ENCODE measurements around the gene BRICD5. TPM values are rescaled to one million over a fixed set of nuclear protein-coding genes. Genes with fewer than 3 reads are reported as not detected.
"Not testable (repeated sequence)": the region's sequence is repeated elsewhere in the genome, so short reads cannot be mapped to it uniquely, and the experiment has no call there.

BRICD5 gene
- total RNA-seq, 1 donor from 2014 or later = 5.2 TPM

GRCh38 chr16:2242598-2242997, 31.9 kb upstream of the BRICD5 start:
- TF ChIP-seq EZH2 (IDR thresholded peaks at IDR 0.05) (no peak), CTCF (IDR thresholded peaks at IDR 0.05) (no peak), EZH2phosphoT487 (IDR thresholded peaks at IDR 0.05) (no peak)
- no peaks in the 10 kb centered on the region for H3K4me1 Mint-ChIP-seq
- H3K4me2 ChIP-seq = no peak overlapping the region
- peaks cover 10% of the 10 kb centered on the region for H3K27me3 ChIP-seq
- peaks cover 8% of the 10 kb centered on the region for H3K27me3 Mint-ChIP-seq (ENCODE audit: insufficient read depth, low read depth)
- peaks cover 10% of the 10 kb centered on the region for H3K4me1 ChIP-seq
- DNase-seq (ENCODE audit: low spot score) = no peak
- no peak overlapping the region for H3K27ac ChIP-seq
- H3K27ac Mint-ChIP-seq = no peak overlapping the region
- no peak overlapping the region for H3K4me3 Mint-ChIP-seq
- H3K4me3 ChIP-seq = no peak overlapping the region
- H3K36me3 ChIP-seq = no peaks in the 10 kb centered on the region
- peaks cover 7% of the 10 kb centered on the region for H3K79me2 ChIP-seq (ENCODE audit: low read depth)
- H4K20me1 ChIP-seq (ENCODE audit: low read depth) = peaks cover 27% of the 10 kb centered on the region
- no peaks in the 10 kb centered on the region for H3K9me3 Mint-ChIP-seq
- H3K9me3 ChIP-seq (ENCODE audit: low read depth) = no peaks in the 10 kb centered on the region
- H3F3A ChIP-seq (ENCODE audit: low read depth) = peaks cover 21% of the 10 kb centered on the region
- H3K9ac ChIP-seq = no peak overlapping the region
- no peak overlapping the region for H2AFZ ChIP-seq (replicated peaks)
- H3K36me3 Mint-ChIP-seq = peaks cover 9% of the 10 kb centered on the region

DNA sequence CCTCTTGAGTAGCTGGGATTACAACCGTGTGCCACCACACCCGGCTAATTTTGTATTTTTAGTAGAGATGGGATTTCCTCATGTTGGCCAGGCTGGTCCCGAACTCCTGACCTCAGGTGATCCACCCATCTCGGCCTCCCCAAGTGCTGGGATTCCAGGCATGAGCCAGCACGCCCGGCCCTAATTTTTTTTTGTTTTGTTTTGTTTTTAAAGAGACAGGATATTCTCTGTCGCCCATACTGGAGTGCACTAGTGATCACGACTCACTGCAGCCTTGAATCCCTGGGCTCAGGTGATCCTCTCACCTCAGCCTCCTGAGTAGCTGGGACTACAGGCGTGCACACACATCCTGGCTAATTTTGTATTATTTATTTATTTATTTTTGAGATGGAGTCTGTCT, 29.7 kb upstream of the BRICD5 start:
- not testable (repeated sequence) for H3K4me1 Mint-ChIP-seq; H3K27ac ChIP-seq; H3K4me3 ChIP-seq; H3K27ac Mint-ChIP-seq; H3K9ac ChIP-seq; DNase-seq (ENCODE audit: low spot score); H3K4me2 ChIP-seq; H2AFZ ChIP-seq (replicated peaks); H3K9me3 Mint-ChIP-seq; H3K9me3 ChIP-seq (ENCODE audit: low read depth); H3K4me3 Mint-ChIP-seq; H3K36me3 Mint-ChIP-seq; H3K79me2 ChIP-seq (ENCODE audit: low read depth); H3K36me3 ChIP-seq
- peaks cover 41% of the 10 kb centered on the region for H3F3A ChIP-seq (ENCODE audit: low read depth)
- peaks cover 50% of the 10 kb centered on the region for H4K20me1 ChIP-seq (ENCODE audit: low read depth)
- H3K27me3 Mint-ChIP-seq (ENCODE audit: insufficient read depth, low read depth) = peaks cover 11% of the 10 kb centered on the region
- peaks cover 26% of the 10 kb centered on the region for H3K4me1 ChIP-seq
- H3K27me3 ChIP-seq = peaks cover 31% of the 10 kb centered on the region

- no peaks in the 10 kb centered on the region for H3K9me3 ChIP-seq (ENCODE audit: low read depth)
- no peaks in the 10 kb centered on the region for H3K9me3 Mint-ChIP-seq
- H3K36me3 ChIP-seq = no peaks in the 10 kb centered on the region
- H3K36me3 Mint-ChIP-seq = peaks cover 9% of the 10 kb centered on the region
- no peak overlapping the region for H3K9ac ChIP-seq
- no peak overlapping the region for H2AFZ ChIP-seq (replicated peaks)
- no peak overlapping the region for H3K4me2 ChIP-seq
- peaks cover 31% of the 10 kb centered on the region for H3K27me3 ChIP-seq
- H3K4me1 Mint-ChIP-seq = no peaks in the 10 kb centered on the region
- H4K20me1 ChIP-seq (ENCODE audit: low read depth) = peaks cover 49% of the 10 kb centered on the region
- no peak for TF ChIP-seq EZH2phosphoT487 (IDR thresholded peaks at IDR 0.05)
- TF ChIP-seq CTCF (IDR thresholded peaks at IDR 0.05) = no peak
- TF ChIP-seq EZH2 (IDR thresholded peaks at IDR 0.05) = no peak
- H3K4me3 ChIP-seq = no peak overlapping the region
- peaks cover 26% of the 10 kb centered on the region for H3K4me1 ChIP-seq
- peak; percentile 51 for DNase-seq (ENCODE audit: low spot score)
- peaks cover 11% of the 10 kb centered on the region for H3K27me3 Mint-ChIP-seq (ENCODE audit: insufficient read depth, low read depth)
- peaks cover 41% of the 10 kb centered on the region for H3F3A ChIP-seq (ENCODE audit: low read depth)
- no peak overlapping the region for H3K27ac ChIP-seq
- H3K4me3 Mint-ChIP-seq = no peak overlapping the region
- H3K27ac Mint-ChIP-seq = peak overlapping the region; percentile 63
- no peaks in the 10 kb centered on the region for H3K79me2 ChIP-seq (ENCODE audit: low read depth)
These were observed 28.4 kb upstream of the BRICD5 start for GRCh38 chr16:2238838-2239675.

- H3K4me1 Mint-ChIP-seq = no peaks in the 10 kb centered on the region
- H3K9ac ChIP-seq = no peak overlapping the region
- DNase-seq (ENCODE audit: low spot score) = no peak
- H3K27me3 ChIP-seq = peaks cover 31% of the 10 kb centered on the region
- no peak overlapping the region for H3K27ac Mint-ChIP-seq
- H3K4me2 ChIP-seq = no peak overlapping the region
- H4K20me1 ChIP-seq (ENCODE audit: low read depth) = peaks cover 49% of the 10 kb centered on the region
- peaks cover 26% of the 10 kb centered on the region for H3K4me1 ChIP-seq
- H3K9me3 Mint-ChIP-seq = no peaks in the 10 kb centered on the region
- no peaks in the 10 kb centered on the region for H3K36me3 ChIP-seq
- H3K27me3 Mint-ChIP-seq (ENCODE audit: insufficient read depth, low read depth) = peaks cover 11% of the 10 kb centered on the region
- peaks cover 41% of the 10 kb centered on the region for H3F3A ChIP-seq (ENCODE audit: low read depth)
- H3K27ac ChIP-seq = no peak overlapping the region
- H3K79me2 ChIP-seq (ENCODE audit: low read depth) = no peaks in the 10 kb centered on the region
- no peak for TF ChIP-seq EZH2 (IDR thresholded peaks at IDR 0.05)
- TF ChIP-seq EZH2phosphoT487 (IDR thresholded peaks at IDR 0.05) = no peak
- no peak for TF ChIP-seq CTCF (IDR thresholded peaks at IDR 0.05)
- H3K4me3 ChIP-seq = no peak overlapping the region
- no peak overlapping the region for H3K4me3 Mint-ChIP-seq
- no peak overlapping the region for H2AFZ ChIP-seq (replicated peaks)
- no peaks in the 10 kb centered on the region for H3K9me3 ChIP-seq (ENCODE audit: low read depth)
- peaks cover 9% of the 10 kb centered on the region for H3K36me3 Mint-ChIP-seq
These were observed 27.6 kb upstream of the BRICD5 start for GRCh38 chr16:2238150-2238837.
